H1 (cell line): Measurements from ENCODE around the gene TNNT1.

Source experiments
- ATF2 ChIP-seq: IDR thresholded peaks from 2 replicates; pipeline ENCODE4 v1.6.1; 2012; ENCODE audit warnings: low read length, inconsistent platforms
- CTCF ChIP-seq, 3 experiments: IDR thresholded peaks; 1 replicate in 2 of 3; 2 replicates in 1 of 3; pipeline versions ENCODE4 v1.5.1 to v1.6.1; 2011; ENCODE audit warnings: low read length in 3 of 3, mild to moderate bottlenecking in 3 of 3, inconsistent platforms in 2 of 3, low read depth in 1 of 3, moderate library complexity in 1 of 3; ENCODE audit not compliant: insufficient read depth in 1 of 3; ENCODE audit errors: control extremely low read depth in 1 of 3
- EP300 ChIP-seq, 2 experiments: IDR thresholded peaks; 1 replicate in 1 of 2; 2 replicates in 1 of 2; pipeline ENCODE4 v1.6.1; 2011 to 2012; ENCODE audit warnings: low read depth in 2 of 2, low read length in 2 of 2, mild to moderate bottlenecking in 2 of 2, borderline replicate concordance in 1 of 2, inconsistent platforms in 1 of 2, moderate library complexity in 1 of 2
- EZH2 ChIP-seq: fragments of 200-600 bp; sonication (generic); IDR thresholded peaks from 2 replicates; pipeline ENCODE4 v1.7.1; 2012; ENCODE audit warnings: low read depth, mild to moderate bottlenecking, moderate library complexity, low read length, inconsistent platforms; ENCODE audit not compliant: severe bottlenecking
- NANOG ChIP-seq: IDR thresholded peaks from 2 replicates; pipeline ENCODE4 v1.6.1; 2011; ENCODE audit warnings: low read length, low read depth, mild to moderate bottlenecking, inconsistent platforms; ENCODE audit not compliant: insufficient read depth, poor library complexity, severe bottlenecking
- POLR2AphosphoS5 ChIP-seq: IDR thresholded peaks from 2 replicates; pipeline ENCODE4 v1.6.1; 2011; ENCODE audit warnings: low read depth, low read length

DNA sequence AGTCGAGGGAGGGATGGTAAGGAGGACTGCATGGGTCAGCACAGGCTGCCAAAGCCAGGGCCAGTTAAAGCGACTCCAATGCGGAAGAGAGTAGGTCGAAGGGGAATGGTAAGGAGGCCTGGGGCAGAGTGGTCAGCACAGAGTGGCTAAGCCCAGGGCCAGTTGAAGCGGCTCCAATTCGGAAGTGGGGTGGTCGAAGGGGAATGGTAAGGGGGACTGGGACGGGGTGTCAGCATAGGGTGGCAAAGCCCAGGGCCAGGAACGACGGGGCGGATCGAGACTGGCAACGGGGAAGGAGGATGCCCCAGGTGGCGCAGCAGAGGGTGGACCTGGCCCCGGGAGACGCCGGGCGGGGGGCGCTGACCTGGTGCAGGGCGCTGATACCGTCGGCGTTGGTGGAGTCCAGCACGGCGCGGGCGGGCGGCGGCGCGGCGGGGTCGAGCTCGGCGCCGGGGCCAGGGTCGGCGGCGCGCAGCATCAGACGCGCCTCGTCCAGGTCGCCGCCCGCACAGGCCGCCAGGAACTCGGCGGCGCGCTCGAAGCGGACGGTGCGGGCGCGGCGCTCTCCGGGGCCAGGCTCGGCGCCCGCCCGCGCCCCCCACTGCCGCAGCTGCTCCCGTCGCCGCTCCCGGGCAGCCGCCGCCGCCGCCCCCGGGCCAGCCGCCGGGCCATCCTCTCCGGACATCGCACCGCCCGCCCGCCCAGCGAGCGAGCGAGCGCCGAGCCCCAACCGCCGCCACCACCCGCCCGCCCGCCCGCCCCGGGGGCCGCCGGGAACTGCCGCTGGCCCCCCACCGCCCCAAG lies 31.9 kb downstream of the TNNT1 start, which contains the start of gene PPP1R12C:
- TF ChIP-seq EZH2 (no peak), ATF2 (no peak), CTCF (IDR thresholded peaks at IDR 0.05; ENCODE audit: control extremely low read depth in 1 of 3, insufficient read depth in 1 of 3, low read depth in 1 of 3, low read length in 3 of 3) (no peak), NANOG (no peak), POLR2AphosphoS5 (no peak), EP300 (IDR thresholded peaks at IDR 0.05; ENCODE audit: borderline replicate concordance in 1 of 2, low read depth in 2 of 2, low read length in 2 of 2) (no peak)
